ENCODE measurements around the gene IP6K3. TPM values are rescaled to one million over a fixed set of nuclear protein-coding genes. Genes with fewer than 3 reads are reported as not detected.

Gene IP6K3
- polyA plus RNA-seq, 3 donors, result not detected

- Mint-ChIP-seq H3K4me1 (peaks cover 9% of the 10 kb centered on the region), H3K9me3 (no peaks in the 10 kb centered on the region), H3K36me3 (peaks cover 51 to 55% of the 10 kb centered on the region in 2 donors), H3K27me3 (ENCODE audit: low read depth in 3 of 3) (peaks cover 3 to 20% (median 11%) of the 10 kb centered on the region in 3 donors), H3K4me3 (no peak overlapping the region), H3K27ac (peak overlapping the region in 4 of 7 donors; percentile 8 to 58 (median 19))
- TF ChIP-seq CTCF (IDR thresholded peaks at IDR 0.05), result no peak
- peaks cover 43% of the 10 kb centered on the region for H4K20me1 ChIP-seq (ENCODE audit: insufficient read depth, low read length)
- peaks cover 0 to 4% of the 10 kb centered on the region in 2 donors for H3K4me1 ChIP-seq (ENCODE audit: control insufficient read depth in 1 of 2, insufficient read depth in 2 of 2, low read length in 2 of 2)
- intact Hi-C loops (cut with micrococcal nuclease), result loop anchor here in 1 of 2 donors (10.0 kb wide), 1 partner anchor 383 kb away; no protein-coding TSS in a partner anchor
- no peak overlapping the region for H3K27ac ChIP-seq (ENCODE audit: low read depth in 1 of 2, low read length in 2 of 2)
- no peaks in the 10 kb centered on the region for H3K79me2 ChIP-seq (ENCODE audit: insufficient read depth, low read length)
- no peaks in the 10 kb centered on the region for H3K9me3 ChIP-seq (replicated peaks in 1 of 2; ENCODE audit: control insufficient read depth in 1 of 2, insufficient read depth in 1 of 2, low read length in 2 of 2)
- peaks cover 0 to 15% of the 10 kb centered on the region in 2 donors for H3K27me3 ChIP-seq (ENCODE audit: control insufficient read depth in 2 of 2, insufficient read depth in 2 of 2, low read length in 2 of 2)
- H3K4me3 ChIP-seq (replicated peaks in 1 of 3; ENCODE audit: low read depth in 2 of 3, low read length in 3 of 3), result no peak overlapping the region
- H2AFZ ChIP-seq (ENCODE audit: insufficient read depth, low read depth, low read length, poor library complexity, severe bottlenecking), result no peak overlapping the region
- WGBS (ENCODE audit: insufficient coverage), result 88% methylated on average over 12 of the region's 24 CpGs
- no peak overlapping the region for H3K4me2 ChIP-seq (replicated peaks; ENCODE audit: extremely low read depth, low read length, poor library complexity, severe bottlenecking)
- peaks cover 46 to 54% of the 10 kb centered on the region in 2 donors for H3K36me3 ChIP-seq (replicated peaks in 1 of 2; ENCODE audit: control insufficient read depth in 1 of 2, insufficient read depth in 2 of 2, low read length in 2 of 2)
- DNase-seq, result no peak
- H3K9ac ChIP-seq (ENCODE audit: insufficient read depth, low read length, poor library complexity, severe bottlenecking), result no peak overlapping the region
Observed at GRCh38 chr6:33772082-33772830, 25.6 kb upstream of the IP6K3 start.

- no peak overlapping the region for H3K4me3 Mint-ChIP-seq
- Histone ChIP-seq H2AFZ (ENCODE audit: insufficient read depth, low read depth, low read length, poor library complexity, severe bottlenecking) (no peak overlapping the region), H3K36me3 (replicated peaks in 1 of 2; ENCODE audit: control insufficient read depth in 1 of 2, insufficient read depth in 2 of 2, low read length in 2 of 2) (peaks cover 38 to 46% of the 10 kb centered on the region in 2 donors), H3K27ac (ENCODE audit: low read depth in 1 of 2, low read length in 2 of 2) (no peak overlapping the region), H3K9ac (ENCODE audit: insufficient read depth, low read length, poor library complexity, severe bottlenecking) (no peak overlapping the region), H3K4me3 (replicated peaks in 1 of 3; ENCODE audit: low read depth in 2 of 3, low read length in 3 of 3) (no peak overlapping the region), H3K4me2 (replicated peaks; ENCODE audit: extremely low read depth, low read length, poor library complexity, severe bottlenecking) (no peak overlapping the region), H4K20me1 (ENCODE audit: insufficient read depth, low read length) (peaks cover 41% of the 10 kb centered on the region), H3K9me3 (replicated peaks in 1 of 2; ENCODE audit: control insufficient read depth in 1 of 2, insufficient read depth in 1 of 2, low read length in 2 of 2) (no peaks in the 10 kb centered on the region), H3K27me3 (ENCODE audit: control insufficient read depth in 2 of 2, insufficient read depth in 2 of 2, low read length in 2 of 2) (peaks cover 0 to 15% of the 10 kb centered on the region in 2 donors), H3K4me1 (ENCODE audit: control insufficient read depth in 1 of 2, insufficient read depth in 2 of 2, low read length in 2 of 2) (peaks cover 0 to 4% of the 10 kb centered on the region in 2 donors), H3K79me2 (ENCODE audit: insufficient read depth, low read length) (no peaks in the 10 kb centered on the region)
- peaks cover 9% of the 10 kb centered on the region for H3K4me1 Mint-ChIP-seq
- peaks cover 3 to 21% (median 12%) of the 10 kb centered on the region in 3 donors for H3K27me3 Mint-ChIP-seq (ENCODE audit: low read depth in 3 of 3)
- intact Hi-C loops (cut with micrococcal nuclease), result loop anchor here (2.0 to 10.0 kb wide), 2 partner anchors 255 to 383 kb away; no protein-coding TSS in a partner anchor
- no peaks in the 10 kb centered on the region for H3K9me3 Mint-ChIP-seq
- TF ChIP-seq CTCF (IDR thresholded peaks at IDR 0.05), result peak; percentile 92
- DNase-seq, result peak; percentile 29 to 55 (median 50)
- H3K36me3 Mint-ChIP-seq, result peaks cover 43 to 46% of the 10 kb centered on the region in 2 donors
- H3K27ac Mint-ChIP-seq, result peak overlapping the region in 3 of 7 donors; percentile 1 to 32 (median 19)
- WGBS (ENCODE audit: insufficient coverage), result 25% methylated on average over 46 of the region's 47 CpGs
Observed at GRCh38 chr6:33771146-33772081, 24.7 kb upstream of the IP6K3 start.

Measured in CD14-positive monocyte (primary cell).